B cell (primary cell): ENCODE measurements around the gene AMER3. TPM values are rescaled to one million over a fixed set of nuclear protein-coding genes. Genes with fewer than 3 reads are reported as not detected.
"Not testable (repeated sequence)": the region's sequence is repeated elsewhere in the genome, so short reads cannot be mapped to it uniquely, and the experiment has no call there.

Source experiments
- ATAC-seq: fragments of 200-7000 bp; cut with Tn5 transposase; one replicate; pipeline ENCODE4 v1.10.0; 2021; ENCODE audit warnings: low read depth, mild to moderate bottlenecking, moderate number of reproducible peaks, moderate library complexity
- CTCF ChIA-PET: fragments of 350-600 bp; sonication (Branson Sonifier 250); formaldehyde crosslinking; loops from one replicate; lab custom pipeline; 2021; ENCODE audit warnings: antibody characterized with exemption, inconsistent platforms; lab: Charles Lee
- POLR2A ChIA-PET: fragments of 350-600 bp; sonication (Branson Sonifier 250); formaldehyde crosslinking; loops from one replicate; lab custom pipeline; 2021; ENCODE audit warnings: antibody characterized with exemption; lab: Charles Lee
- DNase-seq: peaks from one replicate; pipeline ENCODE4 v3.0.0; 2013
- H2AFZ ChIP-seq: 2 replicates; pipeline ENCODE4 v1.6.1; 2012; ENCODE audit warnings: mild to moderate bottlenecking, low read depth, low read length; ENCODE audit not compliant: insufficient read depth, poor library complexity, severe bottlenecking
- H3K27ac ChIP-seq, 2 donors: 1 replicate in 1 of 2; 2 replicates in 1 of 2; pipeline ENCODE4 v1.5.1; 2012 to 2013; ENCODE audit warnings: low read length in 2 of 2, mild to moderate bottlenecking in 2 of 2, moderate library complexity in 1 of 2
- H3K27me3 ChIP-seq, 4 experiments: fragments of 200-600 bp in 1 of 4; sonication (generic) in 1 of 4; replicated peaks in 1 of 4; 1 replicate in 2 of 4; 2 replicates in 2 of 4; pipeline versions ENCODE4 v1.6.1 to v1.7.0; 2013 to 2016; ENCODE audit warnings: low read length in 3 of 4, mild to moderate bottlenecking in 2 of 4, mixed read lengths in 1 of 4, moderate library complexity in 1 of 4; ENCODE audit not compliant: insufficient read depth in 4 of 4, control insufficient read depth in 3 of 4; ENCODE audit errors: control extremely low read depth in 1 of 4
- H3K36me3 ChIP-seq, 2 experiments: replicated peaks in 1 of 2; 1 replicate in 1 of 2; 2 replicates in 1 of 2; pipeline versions ENCODE4 v1.6.1 to v1.7.1; 2013; ENCODE audit warnings: low read length in 1 of 2; ENCODE audit not compliant: insufficient read depth in 2 of 2, control insufficient read depth in 1 of 2; ENCODE audit errors: control extremely low read depth in 1 of 2, extremely low read depth in 1 of 2
- H3K4me1 ChIP-seq, 2 donors: fragments of 200-600 bp in 1 of 2; sonication (generic) in 1 of 2; 1 replicate in 1 of 2; 2 replicates in 1 of 2; pipeline versions ENCODE4 v1.5.1 to v1.6.1; 2013 to 2017; ENCODE audit warnings: low read length in 2 of 2; ENCODE audit not compliant: control insufficient read depth in 2 of 2, insufficient read depth in 2 of 2
- H3K4me2 ChIP-seq: replicated peaks from 2 replicates; pipeline ENCODE3; 2012; ENCODE audit warnings: mild to moderate bottlenecking, low read depth, low read length; ENCODE audit not compliant: poor library complexity, severe bottlenecking
- H3K4me3 ChIP-seq, 5 experiments: fragments of 200-600 bp in 1 of 5; sonication (generic) in 1 of 5; 1 replicate in 3 of 5; 2 replicates in 2 of 5; pipeline versions ENCODE4 v1.5.1 to v1.7.0; 2011 to 2016; ENCODE audit warnings: low read length in 4 of 5, mild to moderate bottlenecking in 4 of 5, low read depth in 2 of 5, control low read depth in 1 of 5, moderate library complexity in 1 of 5; ENCODE audit not compliant: insufficient read depth in 1 of 5; ENCODE audit errors: control extremely low read depth in 1 of 5, extremely low read depth in 1 of 5
- H3K79me2 ChIP-seq: fragments of 200-600 bp; sonication (generic); one replicate; pipeline ENCODE4 v1.6.0; 2016; ENCODE audit warnings: low read length; ENCODE audit not compliant: control insufficient read depth, insufficient read depth
- H3K9ac ChIP-seq: fragments of 200-600 bp; sonication (generic); 2 replicates; pipeline ENCODE4 v1.6.1; 2017; ENCODE audit warnings: mild to moderate bottlenecking, low read length, moderate library complexity
- H3K9me3 ChIP-seq, 3 donors: one replicate each; pipeline versions ENCODE4 v1.6.1 to v1.7.1; 2013; ENCODE audit warnings: low read length in 2 of 3; ENCODE audit not compliant: control insufficient read depth in 2 of 3, insufficient read depth in 1 of 3; ENCODE audit errors: control extremely low read depth in 1 of 3
- H4K20me1 ChIP-seq: 2 replicates; pipeline ENCODE4 v1.6.0; 2012; ENCODE audit warnings: mild to moderate bottlenecking, low read length; ENCODE audit not compliant: insufficient read depth, control insufficient read depth, poor library complexity, severe bottlenecking
- H3K27ac Mint-ChIP-seq: one replicate; pipeline ENCODE4 v1.8.0; 2021; ENCODE audit warnings: mixed read lengths
- H3K27me3 Mint-ChIP-seq: one replicate; pipeline ENCODE4 v1.8.0; 2021; ENCODE audit warnings: mixed read lengths
- H3K4me1 Mint-ChIP-seq: one replicate; pipeline ENCODE4 v1.8.0; 2021; ENCODE audit warnings: mixed read lengths
- H3K4me3 Mint-ChIP-seq: one replicate; pipeline ENCODE4 v1.8.0; 2021; ENCODE audit warnings: mixed read lengths
- H3K9me3 Mint-ChIP-seq: one replicate; pipeline ENCODE4 v1.8.0; 2022; ENCODE audit warnings: mixed read lengths; ENCODE audit not compliant: insufficient read depth
- CTCF ChIP-seq: fragments of 200-600 bp; IDR thresholded peaks from one replicate; pipeline ENCODE4 v1.8.0; 2022; ENCODE audit warnings: antibody characterized with exemption, mild to moderate bottlenecking
- EZH2 ChIP-seq: IDR thresholded peaks from 2 replicates; pipeline ENCODE4 v1.6.1; 2012; ENCODE audit warnings: borderline replicate concordance, low read depth, mild to moderate bottlenecking, moderate library complexity, low read length; ENCODE audit not compliant: insufficient read depth, poor library complexity, severe bottlenecking
- WGBS: methylation state at CpG from one replicate; pipeline ENCODE4 v1.1.5; 2013; ENCODE audit warnings: missing lambda C conversion rate; ENCODE audit not compliant: insufficient coverage; 5-methylcytosine and 5-hydroxymethylcytosine counted together
- intact Hi-C: fragments of 100-400 bp; cut with micrococcal nuclease; formaldehyde crosslinking; loops from one replicate; pipeline ENCODE4 v1.10.0; 2022
- polyA minus RNA-seq: library from RNA; depleted of rRNA, polyadenylated mRNA; stranded (reverse); fragments of >200 nt; gene quantifications from 2 replicates; pipeline ENCODE4 v1.2.3, GENCODE V29; 2012
- polyA plus RNA-seq: library from polyadenylated mRNA; depleted of rRNA; stranded (reverse); fragments of >200 nt; gene quantifications from 2 replicates; pipeline ENCODE4 v1.2.3, GENCODE V29; 2012
- total RNA-seq, 2 donors: library from RNA; stranded (reverse); fragments of 120-200 nt in 1 of 2; gene quantifications; 1 replicate in 1 of 2; 2 replicates in 1 of 2; pipeline versions ENCODE4 v1.2.3 to v1.2.4, GENCODE V29; 2013 to 2022

AMER3 gene
- total RNA-seq (not detected in 2 replicates), polyA plus RNA-seq (not detected in 2 replicates), polyA minus RNA-seq (0.07 TPM in 1 of 2 replicates, not detected in the other)
- total RNA-seq (2013): not detected

GRCh38 chr2:130755256-130756052 is at the start of gene AMER3:
Gene AMER3 (plus strand): TSS chr2:130755540. CDS start chr2:130762073, 6,533 bp downstream.
- Histone ChIP-seq H3K27me3 (peaks cover 0 to 26% (median 9%) of the 10 kb centered on the region in 4 experiments), H3K9me3 (no peaks in the 10 kb centered on the region), H3K4me3 (no peak within 1 kb of the TSS), H3K9ac (no peak within 1 kb of the TSS), H3K36me3 (no peaks in the 10 kb centered on the region), H4K20me1 (no peaks in the 10 kb centered on the region), H3K27ac (no peak within 1 kb of the TSS), H3K4me2 (peak within 1 kb of the TSS; percentile 60), H2AFZ (no peak within 1 kb of the TSS), H3K4me1 (peaks cover 0 to 3% of the 10 kb centered on the region in 2 donors), H3K79me2 (no peaks in the 10 kb centered on the region)
- ChIA-PET CTCF (no interaction called here), POLR2A (no interaction called here)
- no peaks in the 10 kb centered on the region for H3K9me3 Mint-ChIP-seq
- no peak within 1 kb of the TSS for H3K27ac Mint-ChIP-seq
- H3K4me1 Mint-ChIP-seq: peaks cover 8% of the 10 kb centered on the region
- ATAC-seq (no peak), DNase-seq (no peak)
- peaks cover 47% of the 10 kb centered on the region for H3K27me3 Mint-ChIP-seq
- H3K4me3 Mint-ChIP-seq: peak within 1 kb of the TSS; percentile 44
- intact Hi-C loops: no loop called here
- 5% methylated on average over 43 of the region's 43 CpGs for WGBS
- TF ChIP-seq EZH2: no peak
- TF ChIP-seq CTCF: no peak

- H3K9ac ChIP-seq, H4K20me1 ChIP-seq, H3K27ac ChIP-seq, DNase-seq, H3K4me3 Mint-ChIP-seq, H3K4me2 ChIP-seq, H3K4me3 ChIP-seq, H3K36me3 ChIP-seq, H3K4me1 Mint-ChIP-seq, H3K27ac Mint-ChIP-seq, H2AFZ ChIP-seq, intact Hi-C loops, CTCF ChIA-PET, H3K79me2 ChIP-seq, H3K27me3 ChIP-seq, ATAC-seq, POLR2A ChIA-PET, H3K27me3 Mint-ChIP-seq, H3K4me1 ChIP-seq, H3K9me3 Mint-ChIP-seq, H3K9me3 ChIP-seq: not testable (repeated sequence)
- WGBS: no CpG with 5 or more reads among the region's 2 CpGs
Measured at GRCh38 chr2:130714795-130715194, 40.5 kb upstream of the AMER3 start.
